ENCODE results near the gene IFIH1. TPM values are rescaled to one million over a fixed set of nuclear protein-coding genes. Genes with fewer than 3 reads are reported as not detected.

IFIH1 gene
- total and polyA plus RNA-seq, 2 experiments from 2014 or later = 1.7 to 10.1 TPM

DNA sequence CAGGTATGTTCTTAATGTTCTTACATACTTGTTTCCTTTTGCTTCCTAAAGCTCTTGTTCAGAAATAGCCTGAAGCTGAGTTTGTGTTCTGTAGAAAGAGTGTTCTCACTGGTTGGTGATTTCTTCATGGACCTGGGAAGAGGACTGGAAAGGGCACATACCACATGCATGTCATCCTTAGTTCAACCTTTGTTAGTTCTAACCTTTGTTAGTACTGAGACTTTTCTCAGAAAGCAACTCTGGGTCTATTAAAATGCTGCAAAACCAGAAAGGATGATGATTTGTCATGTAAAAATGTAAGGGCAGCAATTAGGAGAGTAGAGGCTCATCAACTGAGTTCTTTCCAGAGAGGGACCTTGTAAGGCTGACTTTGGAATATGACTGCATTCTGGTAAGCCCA, 72.7 kb downstream of the IFIH1 start:
- no peaks in the 10 kb centered on the region for H3K36me3 ChIP-seq (replicated peaks; ENCODE audit: insufficient read depth, low read depth)
- no peak overlapping the region for H2AFZ ChIP-seq
- no peaks in the 10 kb centered on the region for H3K9me3 ChIP-seq (ENCODE audit: low read depth)
- peaks cover 16% of the 10 kb centered on the region for H3K4me1 ChIP-seq (ENCODE audit: insufficient read depth)
- H3K4me3 ChIP-seq = no peak overlapping the region
- no peak overlapping the region for H3K4me2 ChIP-seq
- peaks cover 2% of the 10 kb centered on the region for H3K79me2 ChIP-seq
- no peaks in the 10 kb centered on the region for H3K27me3 ChIP-seq
- TF ChIP-seq EZH2phosphoT487 (IDR thresholded peaks at IDR 0.05; ENCODE audit: low read depth, severe bottlenecking, unreplicated experiment) (no peak), EZH2 (IDR thresholded peaks at IDR 0.05; ENCODE audit: borderline replicate concordance) (no peak)
- TF ChIP-seq, protein P1, sequence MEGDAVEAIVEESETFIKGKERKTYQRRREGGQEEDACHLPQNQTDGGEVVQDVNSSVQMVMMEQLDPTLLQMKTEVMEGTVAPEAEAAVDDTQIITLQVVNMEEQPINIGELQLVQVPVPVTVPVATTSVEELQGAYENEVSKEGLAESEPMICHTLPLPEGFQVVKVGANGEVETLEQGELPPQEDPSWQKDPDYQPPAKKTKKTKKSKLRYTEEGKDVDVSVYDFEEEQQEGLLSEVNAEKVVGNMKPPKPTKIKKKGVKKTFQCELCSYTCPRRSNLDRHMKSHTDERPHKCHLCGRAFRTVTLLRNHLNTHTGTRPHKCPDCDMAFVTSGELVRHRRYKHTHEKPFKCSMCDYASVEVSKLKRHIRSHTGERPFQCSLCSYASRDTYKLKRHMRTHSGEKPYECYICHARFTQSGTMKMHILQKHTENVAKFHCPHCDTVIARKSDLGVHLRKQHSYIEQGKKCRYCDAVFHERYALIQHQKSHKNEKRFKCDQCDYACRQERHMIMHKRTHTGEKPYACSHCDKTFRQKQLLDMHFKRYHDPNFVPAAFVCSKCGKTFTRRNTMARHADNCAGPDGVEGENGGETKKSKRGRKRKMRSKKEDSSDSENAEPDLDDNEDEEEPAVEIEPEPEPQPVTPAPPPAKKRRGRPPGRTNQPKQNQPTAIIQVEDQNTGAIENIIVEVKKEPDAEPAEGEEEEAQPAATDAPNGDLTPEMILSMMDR (IDR thresholded peaks at IDR 0.05; ENCODE audit: poor library complexity) = no peak
- peak overlapping the region; percentile 87 for H3K27ac ChIP-seq
- H3K9me2 ChIP-seq (replicated peaks; ENCODE audit: insufficient read depth) = no peaks in the 10 kb centered on the region
- no peaks in the 10 kb centered on the region for H4K20me1 ChIP-seq (ENCODE audit: insufficient read depth, poor library complexity, severe bottlenecking)
- DNase-seq (ENCODE audit: low spot score) = peak; percentile 31

DNA sequence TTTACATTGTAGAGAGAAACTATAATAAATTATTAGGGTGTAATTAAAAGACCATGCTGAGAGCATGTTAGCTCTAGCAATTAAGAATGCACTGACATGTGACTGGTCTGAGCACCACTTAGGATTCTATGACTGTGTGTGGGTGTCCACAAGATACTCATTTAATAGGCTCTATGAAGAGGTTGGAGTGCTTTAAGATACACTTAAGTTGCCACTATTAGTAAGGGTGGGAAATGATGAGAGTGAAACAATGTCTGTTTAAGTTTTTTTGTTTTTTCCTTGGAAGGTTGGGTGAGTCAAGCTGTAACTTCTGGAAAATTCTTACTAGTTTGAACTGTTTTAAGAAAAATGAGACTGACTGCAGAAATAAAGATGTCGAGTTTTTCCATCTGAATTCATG, 73.4 kb downstream of the IFIH1 start:
- peak overlapping the region; percentile 87 for H3K27ac ChIP-seq
- no peaks in the 10 kb centered on the region for H4K20me1 ChIP-seq (ENCODE audit: insufficient read depth, poor library complexity, severe bottlenecking)
- DNase-seq (ENCODE audit: low spot score) = no peak
- peaks cover 16% of the 10 kb centered on the region for H3K4me1 ChIP-seq (ENCODE audit: insufficient read depth)
- H3K79me2 ChIP-seq = peaks cover 2% of the 10 kb centered on the region
- no peak overlapping the region for H3K4me3 ChIP-seq
- H3K36me3 ChIP-seq (replicated peaks; ENCODE audit: insufficient read depth, low read depth) = no peaks in the 10 kb centered on the region
- peak overlapping the region; percentile 12 for H3K4me2 ChIP-seq
- 97% methylated on average over 1 of the region's 1 CpG for WGBS (ENCODE audit: low lambda C conversion rate, missing lambda C conversion rate)
- H3K27me3 ChIP-seq = no peaks in the 10 kb centered on the region
- H3K9me2 ChIP-seq (replicated peaks; ENCODE audit: insufficient read depth) = no peaks in the 10 kb centered on the region
- no peak overlapping the region for H2AFZ ChIP-seq
- no peaks in the 10 kb centered on the region for H3K9me3 ChIP-seq (ENCODE audit: low read depth)
- TF ChIP-seq EZH2 (IDR thresholded peaks at IDR 0.05; ENCODE audit: borderline replicate concordance) (no peak), EZH2phosphoT487 (IDR thresholded peaks at IDR 0.05; ENCODE audit: low read depth, severe bottlenecking, unreplicated experiment) (no peak)
- TF ChIP-seq, protein P1 (IDR thresholded peaks at IDR 0.05; ENCODE audit: poor library complexity) = no peak

DNA sequence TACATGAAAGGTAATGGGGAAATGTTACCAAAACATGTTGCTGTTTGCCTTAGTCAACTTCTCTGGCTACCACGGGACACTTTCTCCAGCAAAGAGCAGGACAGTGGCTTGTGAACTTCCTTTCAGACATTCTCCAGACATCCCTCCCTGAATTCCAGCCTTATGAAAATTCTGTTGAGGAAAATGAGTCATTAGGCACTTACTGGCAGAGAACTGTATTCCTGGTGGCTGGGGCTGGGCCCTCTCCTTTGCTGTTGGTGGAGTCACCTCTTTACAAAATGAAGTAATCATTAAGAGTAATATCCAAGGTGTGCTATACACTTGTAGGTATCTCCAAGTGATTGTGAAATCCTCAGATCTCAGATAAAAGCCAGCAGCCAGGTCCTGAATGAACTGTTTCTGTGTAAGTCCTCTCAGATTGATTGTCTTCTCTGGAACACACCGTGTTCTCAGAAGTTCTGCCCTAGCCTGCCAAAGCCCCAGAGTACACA, 73.9 kb downstream of the IFIH1 start:
- Histone ChIP-seq H3K79me2 (peaks cover 2% of the 10 kb centered on the region), H3K36me3 (replicated peaks; ENCODE audit: insufficient read depth, low read depth) (no peaks in the 10 kb centered on the region), H3K27ac (peak overlapping the region; percentile 87), H3K4me3 (no peak overlapping the region), H3K9me3 (ENCODE audit: low read depth) (no peaks in the 10 kb centered on the region), H3K4me2 (peak overlapping the region; percentile 66), H3K9me2 (replicated peaks; ENCODE audit: insufficient read depth) (no peaks in the 10 kb centered on the region), H3K27me3 (no peaks in the 10 kb centered on the region), H4K20me1 (ENCODE audit: insufficient read depth, poor library complexity, severe bottlenecking) (no peaks in the 10 kb centered on the region), H2AFZ (no peak overlapping the region), H3K4me1 (ENCODE audit: insufficient read depth) (peaks cover 16% of the 10 kb centered on the region)
- TF ChIP-seq, protein P1 (IDR thresholded peaks at IDR 0.05; ENCODE audit: poor library complexity) = no peak
- no peak for TF ChIP-seq EZH2 (IDR thresholded peaks at IDR 0.05; ENCODE audit: borderline replicate concordance)
- no peak for TF ChIP-seq EZH2phosphoT487 (IDR thresholded peaks at IDR 0.05; ENCODE audit: low read depth, severe bottlenecking, unreplicated experiment)
- DNase-seq (ENCODE audit: low spot score) = peak; percentile 64
- WGBS (ENCODE audit: low lambda C conversion rate, missing lambda C conversion rate) = 39% methylated on average over 2 of the region's 2 CpGs

DNA sequence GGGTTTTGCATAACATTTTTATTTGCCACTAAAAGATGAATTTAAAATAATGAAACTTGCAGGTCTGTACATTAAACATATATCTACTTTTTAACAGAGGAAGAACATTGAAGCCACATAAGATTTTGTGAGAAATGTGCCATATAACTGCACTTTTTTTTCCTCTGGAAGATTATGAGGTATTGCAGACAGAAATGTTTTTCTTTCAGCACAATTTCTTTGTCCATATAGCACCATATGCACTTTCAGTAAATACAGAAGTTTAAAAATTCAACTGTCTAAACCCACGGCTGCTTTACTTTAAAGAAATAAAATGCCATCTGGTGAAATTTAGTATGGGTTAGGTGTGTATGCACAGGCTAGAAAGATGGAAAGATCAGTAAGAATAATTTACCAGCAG, 74.8 kb downstream of the IFIH1 start:
- Histone ChIP-seq H4K20me1 (ENCODE audit: insufficient read depth, poor library complexity, severe bottlenecking) (no peaks in the 10 kb centered on the region), H3K79me2 (peaks cover 2% of the 10 kb centered on the region), H3K27ac (peak overlapping the region; percentile 87), H3K36me3 (replicated peaks; ENCODE audit: insufficient read depth, low read depth) (no peaks in the 10 kb centered on the region), H3K4me3 (no peak overlapping the region), H3K9me2 (replicated peaks; ENCODE audit: insufficient read depth) (no peaks in the 10 kb centered on the region), H3K9me3 (ENCODE audit: low read depth) (no peaks in the 10 kb centered on the region), H2AFZ (no peak overlapping the region), H3K27me3 (no peaks in the 10 kb centered on the region), H3K4me1 (ENCODE audit: insufficient read depth) (peaks cover 16% of the 10 kb centered on the region), H3K4me2 (peak overlapping the region; percentile 66)
- DNase-seq (ENCODE audit: low spot score) = no peak
- WGBS (ENCODE audit: low lambda C conversion rate, missing lambda C conversion rate) = 31% methylated on average over 1 of the region's 1 CpG
- TF ChIP-seq EZH2phosphoT487 (IDR thresholded peaks at IDR 0.05; ENCODE audit: low read depth, severe bottlenecking, unreplicated experiment) (no peak), EZH2 (IDR thresholded peaks at IDR 0.05; ENCODE audit: borderline replicate concordance) (no peak)
- TF ChIP-seq, protein P1 (IDR thresholded peaks at IDR 0.05; ENCODE audit: poor library complexity) = no peak

Data from hepatocyte (in vitro differentiated cells).